Measurements from ENCODE around the gene KRT12. TPM values are rescaled to one million over a fixed set of nuclear protein-coding genes. Genes with fewer than 3 reads are reported as not detected.

Gene KRT12
- total and polyA plus RNA-seq, 2 of the 4 experiments (the other 2 are of a cell fraction) = not detected

DNA sequence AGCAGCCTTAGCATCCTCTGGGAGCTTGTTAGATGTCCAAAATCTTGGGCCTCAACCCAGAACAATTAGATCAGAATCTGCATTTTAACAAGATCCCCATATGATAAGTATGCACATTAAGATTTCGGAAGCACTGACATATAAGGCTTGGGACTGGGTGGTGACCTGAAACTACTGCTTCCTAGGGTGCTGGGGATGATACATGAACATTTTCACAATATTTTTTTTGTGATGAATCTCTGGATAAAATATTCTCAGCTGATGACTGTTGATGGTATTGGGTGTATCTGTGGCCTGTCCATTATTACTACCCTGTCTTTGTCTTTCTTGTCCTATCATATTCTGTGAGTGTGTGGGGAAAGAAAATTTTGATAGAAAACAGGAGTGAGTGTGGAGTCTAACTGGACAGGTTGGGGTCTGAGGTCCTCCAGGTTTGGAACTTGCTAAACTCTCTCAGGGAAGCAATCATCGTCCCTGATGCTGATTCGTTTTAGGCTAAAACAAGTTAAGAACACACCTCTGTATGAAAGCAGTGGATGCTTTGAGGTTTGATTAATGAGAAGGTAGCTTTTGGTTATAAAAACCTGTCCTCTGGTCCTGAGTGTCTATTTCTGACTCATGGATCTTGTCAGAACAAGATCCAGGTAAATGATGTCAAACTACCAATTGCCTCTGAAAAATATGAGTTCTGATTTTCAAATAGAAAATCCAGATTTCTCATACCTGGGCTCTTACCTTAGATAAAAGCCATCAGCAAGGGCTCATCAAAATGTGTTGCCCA is 47.2 kb upstream of the KRT12 start:
- in situ Hi-C loops (cut with MboI; ENCODE audit: low sequenced_read_pairs) = no loop called here
- dilution Hi-C loops (cut with HindIII; ENCODE audit: low sequenced_read_pairs, unreplicated experiment) = no loop called here
- peak overlapping the region; percentile 52 for H2AK9ac ChIP-seq (replicated peaks; ENCODE audit: low read depth, low read length, poor library complexity)
- no peaks in the 10 kb centered on the region for H3K79me1 ChIP-seq (ENCODE audit: low read depth in 1 of 2, low read length in 2 of 2)
- H3K56ac ChIP-seq (ENCODE audit: extremely low read depth, insufficient read depth, low read length) = peak overlapping the region; percentile 71
- ChIA-PET CTCF (interaction anchor here (1.1 kb wide), 1 partner anchor 634 kb away, joined by 3 read pairs; no protein-coding TSS in a partner anchor), POLR2A (ENCODE audit: unreplicated experiment) (no interaction called here)
- intact Hi-C loops (cut with micrococcal nuclease) = no loop called here
- H3K9ac ChIP-seq (ENCODE audit: low read depth, low read length) = no peak overlapping the region
- no peaks in the 10 kb centered on the region for H3K9me3 ChIP-seq (ENCODE audit: control insufficient read depth, insufficient read depth, low read length)
- H4K20me1 ChIP-seq (ENCODE audit: insufficient read depth, low read length) = no peaks in the 10 kb centered on the region
- H3K23ac ChIP-seq (ENCODE audit: low read depth, low read length) = no peak overlapping the region; the same call in 1 of the 2 replicates
- peak overlapping the region; percentile 89 for H4K91ac ChIP-seq (ENCODE audit: insufficient read depth, low read depth, low read length)
- H2BK20ac ChIP-seq (ENCODE audit: low read depth, low read length) = peak overlapping the region; percentile 92
- peak overlapping the region; percentile 93; the same call in 1 of the 2 replicates for H3K18ac ChIP-seq (ENCODE audit: low read depth, low read length)
- peaks cover 14% of the 10 kb centered on the region for H3K4me1 ChIP-seq (ENCODE audit: control insufficient read depth, insufficient read depth, low read length)
- ATAC-seq (ENCODE audit: low read depth) (no peak), DNase-seq (no peak)
- no TSS peak for BruUV-seq (replicated peaks)
- no peaks in the 10 kb centered on the region for H3K36me3 ChIP-seq (ENCODE audit: control insufficient read depth, insufficient read depth, low read length)
- H3K4ac ChIP-seq (ENCODE audit: low read depth, low read length) = peak overlapping the region; percentile 79
- H2BK120ac ChIP-seq (ENCODE audit: low read depth, low read length) = peak overlapping the region; percentile 94
- H4K8ac ChIP-seq (ENCODE audit: low read depth in 2 of 2, low read length in 2 of 2) = peak overlapping the region; percentile 88 to 92
- H2AK5ac ChIP-seq (ENCODE audit: low read depth, low read length) = peak overlapping the region; percentile 97
- H3K27ac ChIP-seq (ENCODE audit: insufficient read depth, low read length) = 0 out of 2 replicates have a peak overlapping the region, but pooled peaks have one; percentile 6
- WGBS, 2 experiments (ENCODE audit: extremely low coverage in 2 of 2, insufficient read length in 1 of 2) = 100% methylated on average over 1 of the region's 3 CpGs; no CpG with 5 or more reads in 1 of the 2 experiments
- H2BK15ac ChIP-seq (ENCODE audit: low read depth, low read length) = peak overlapping the region; percentile 99
- peak overlapping the region; percentile 89; the same call in 1 of the 2 replicates for H4K5ac ChIP-seq (ENCODE audit: low read depth, low read length)
- H3K4me3 ChIP-seq (ENCODE audit: insufficient read depth, low read depth, low read length) = no peak overlapping the region
- H3K9me1 ChIP-seq (ENCODE audit: insufficient read depth, low read length) = peaks cover 12% of the 10 kb centered on the region; the same call in 1 of the 2 replicates
- peak overlapping the region; percentile 100 for H2BK5ac ChIP-seq (ENCODE audit: low read depth, low read length, poor library complexity, severe bottlenecking)
- H3K27me3 ChIP-seq (ENCODE audit: control insufficient read depth, insufficient read depth, low read length) = no peaks in the 10 kb centered on the region
- peak overlapping the region; percentile 46 for H3K14ac ChIP-seq (replicated peaks; ENCODE audit: low read depth, low read length)
- H3K4me2 ChIP-seq (ENCODE audit: low read depth, low read length) = no peak overlapping the region
- H2AFZ ChIP-seq (replicated peaks; ENCODE audit: low read length, poor library complexity) = no peak overlapping the region
- no peak for TF ChIP-seq POLR2A (IDR thresholded peaks at IDR 0.05; ENCODE audit: low read depth, low read length)
- TF ChIP-seq CEBPB (IDR thresholded peaks at IDR 0.05; ENCODE audit: low read depth, low read length) = no peak
- no peak for TF ChIP-seq NFE2L2 (IDR thresholded peaks at IDR 0.05; ENCODE audit: low read depth, low read length)
- TF ChIP-seq, protein P1, sequence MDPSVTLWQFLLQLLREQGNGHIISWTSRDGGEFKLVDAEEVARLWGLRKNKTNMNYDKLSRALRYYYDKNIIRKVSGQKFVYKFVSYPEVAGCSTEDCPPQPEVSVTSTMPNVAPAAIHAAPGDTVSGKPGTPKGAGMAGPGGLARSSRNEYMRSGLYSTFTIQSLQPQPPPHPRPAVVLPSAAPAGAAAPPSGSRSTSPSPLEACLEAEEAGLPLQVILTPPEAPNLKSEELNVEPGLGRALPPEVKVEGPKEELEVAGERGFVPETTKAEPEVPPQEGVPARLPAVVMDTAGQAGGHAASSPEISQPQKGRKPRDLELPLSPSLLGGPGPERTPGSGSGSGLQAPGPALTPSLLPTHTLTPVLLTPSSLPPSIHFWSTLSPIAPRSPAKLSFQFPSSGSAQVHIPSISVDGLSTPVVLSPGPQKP (IDR thresholded peaks at IDR 0.05; ENCODE audit: borderline replicate concordance, low read depth, low read length) = no peak
- no peak for TF ChIP-seq MAZ (IDR thresholded peaks at IDR 0.05; ENCODE audit: borderline replicate concordance, low read depth, low read length)
- no peak for TF ChIP-seq RAD21 (IDR thresholded peaks at IDR 0.05; ENCODE audit: low read length)
- no peak for TF ChIP-seq SMC3 (IDR thresholded peaks at IDR 0.05; ENCODE audit: low read depth, low read length)
- no peak for TF ChIP-seq MXI1 (IDR thresholded peaks at IDR 0.05; ENCODE audit: borderline replicate concordance, low read depth, low read length)
- TF ChIP-seq RFX5 (IDR thresholded peaks at IDR 0.05; ENCODE audit: low read depth, low read length) = no peak
- TF ChIP-seq, protein P2, sequence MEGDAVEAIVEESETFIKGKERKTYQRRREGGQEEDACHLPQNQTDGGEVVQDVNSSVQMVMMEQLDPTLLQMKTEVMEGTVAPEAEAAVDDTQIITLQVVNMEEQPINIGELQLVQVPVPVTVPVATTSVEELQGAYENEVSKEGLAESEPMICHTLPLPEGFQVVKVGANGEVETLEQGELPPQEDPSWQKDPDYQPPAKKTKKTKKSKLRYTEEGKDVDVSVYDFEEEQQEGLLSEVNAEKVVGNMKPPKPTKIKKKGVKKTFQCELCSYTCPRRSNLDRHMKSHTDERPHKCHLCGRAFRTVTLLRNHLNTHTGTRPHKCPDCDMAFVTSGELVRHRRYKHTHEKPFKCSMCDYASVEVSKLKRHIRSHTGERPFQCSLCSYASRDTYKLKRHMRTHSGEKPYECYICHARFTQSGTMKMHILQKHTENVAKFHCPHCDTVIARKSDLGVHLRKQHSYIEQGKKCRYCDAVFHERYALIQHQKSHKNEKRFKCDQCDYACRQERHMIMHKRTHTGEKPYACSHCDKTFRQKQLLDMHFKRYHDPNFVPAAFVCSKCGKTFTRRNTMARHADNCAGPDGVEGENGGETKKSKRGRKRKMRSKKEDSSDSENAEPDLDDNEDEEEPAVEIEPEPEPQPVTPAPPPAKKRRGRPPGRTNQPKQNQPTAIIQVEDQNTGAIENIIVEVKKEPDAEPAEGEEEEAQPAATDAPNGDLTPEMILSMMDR (conservative IDR thresholded peaks at IDR 0.05; ENCODE audit: low read depth, low read length) = no peak
- no peak for TF ChIP-seq RCOR1 (IDR thresholded peaks at IDR 0.05; ENCODE audit: insufficient replicate concordance, low read length)
- TF ChIP-seq, protein P3, sequence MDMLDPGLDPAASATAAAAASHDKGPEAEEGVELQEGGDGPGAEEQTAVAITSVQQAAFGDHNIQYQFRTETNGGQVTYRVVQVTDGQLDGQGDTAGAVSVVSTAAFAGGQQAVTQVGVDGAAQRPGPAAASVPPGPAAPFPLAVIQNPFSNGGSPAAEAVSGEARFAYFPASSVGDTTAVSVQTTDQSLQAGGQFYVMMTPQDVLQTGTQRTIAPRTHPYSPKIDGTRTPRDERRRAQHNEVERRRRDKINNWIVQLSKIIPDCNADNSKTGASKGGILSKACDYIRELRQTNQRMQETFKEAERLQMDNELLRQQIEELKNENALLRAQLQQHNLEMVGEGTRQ (IDR thresholded peaks at IDR 0.05; ENCODE audit: low read depth, low read length) = no peak
- no peak for TF ChIP-seq FOS (IDR thresholded peaks at IDR 0.05; ENCODE audit: low read depth, low read length)
- TF ChIP-seq MAFK (IDR thresholded peaks at IDR 0.05; ENCODE audit: low read depth, low read length) = no peak

Measured in IMR-90 (cell line).